Bladder microvascular endothelial cell (primary cell): ENCODE data around the gene CRYBG3. TPM values are rescaled to one million over a fixed set of nuclear protein-coding genes. Genes with fewer than 3 reads are reported as not detected.

ENCODE experiments used
- total RNA-seq: library from RNA; depleted of rRNA; stranded (reverse); fragments of >200 nt; gene quantifications from 2 replicates; pipeline ENCODE4 v1.2.3, GENCODE V29; 2014

CRYBG3 gene
- total RNA-seq, result 21.9 and 40.4 TPM in 2 replicates

DNA sequence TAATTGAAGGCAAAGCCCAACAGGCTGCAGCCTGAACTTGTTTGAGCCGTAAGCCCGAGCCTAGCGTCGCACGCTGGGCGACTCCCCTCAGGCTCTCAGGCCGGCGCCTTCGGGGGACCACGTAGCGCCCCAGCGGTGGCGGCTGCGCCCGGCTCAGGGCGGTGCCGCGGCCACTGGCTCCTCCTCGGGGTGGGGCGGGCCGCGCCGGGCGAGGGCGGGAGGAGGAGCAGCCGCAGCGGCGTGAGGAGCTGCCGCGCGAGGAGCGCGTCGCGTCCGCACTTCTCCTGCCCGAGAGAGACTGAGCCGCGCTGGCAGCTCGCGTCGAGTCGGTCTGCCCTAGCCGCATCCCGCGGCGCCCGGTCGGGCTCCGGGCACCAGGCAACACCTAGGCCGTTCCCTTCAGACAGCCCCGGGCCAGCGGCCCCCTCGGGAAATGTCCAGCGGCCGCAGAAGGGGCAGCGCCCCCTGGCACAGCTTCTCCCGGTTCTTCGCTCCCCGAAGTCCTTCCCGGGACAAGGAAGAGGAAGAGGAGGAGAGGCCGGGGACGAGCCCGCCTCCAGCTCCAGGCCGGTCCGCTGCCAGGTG, at the start of gene CRYBG3:
Gene CRYBG3 (plus strand): TSS at position 238 of the 585 bp plus-strand sequence. CDS start 196 bp downstream, at position 434.

DNA sequence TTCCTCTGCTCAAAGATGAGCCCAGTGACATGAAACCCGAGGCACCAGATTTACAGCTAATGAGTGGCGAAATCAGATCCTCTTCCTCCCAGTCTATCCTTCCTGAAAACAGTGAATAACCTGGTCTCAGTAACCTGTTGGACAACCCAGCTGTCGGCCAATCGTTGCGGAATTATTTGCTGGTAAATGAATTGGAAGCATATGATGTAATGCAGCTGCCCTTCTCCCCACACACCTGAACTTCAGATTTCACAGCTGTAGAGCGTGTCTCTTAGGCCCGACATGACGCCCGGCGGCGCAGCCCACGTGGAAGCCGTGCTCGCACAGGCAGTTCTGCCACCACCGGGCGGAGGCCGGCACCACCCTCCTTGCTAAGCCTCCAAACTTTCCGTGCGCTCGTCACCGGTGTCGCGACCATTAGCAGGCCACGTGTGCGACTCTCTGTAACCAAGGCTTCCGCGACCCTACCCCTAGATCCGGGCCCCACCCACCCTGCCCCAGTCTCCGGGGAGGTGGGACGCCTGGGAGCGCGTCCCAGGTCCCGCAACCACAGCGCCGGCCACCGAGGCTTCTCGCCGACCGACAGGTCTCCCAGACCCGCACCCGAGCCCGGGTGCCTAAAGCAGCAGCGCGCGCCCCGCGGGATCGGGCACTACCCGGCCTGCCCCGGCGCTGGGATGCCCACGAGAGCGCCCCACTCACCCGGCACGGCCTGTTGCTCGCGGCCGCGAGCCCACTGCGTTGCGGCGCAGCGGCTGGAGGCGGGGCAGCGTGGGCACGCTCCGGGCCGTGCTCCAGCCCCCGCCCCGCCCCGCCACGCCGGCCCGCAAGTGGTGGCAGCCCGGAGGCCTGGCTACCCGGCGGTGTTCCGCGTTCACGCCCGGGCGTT, 150.1 kb downstream of the CRYBG3 start, which contains the start of gene RIOX2:
Gene RIOX2 (minus strand): TSS at position 753 of the 889 bp plus-strand sequence. CDS start 4,838 bp downstream, outside the sequence.

Other genes with a start within 250 kb of the CRYBG3 start
- gene ARL6, start 57.3 kb upstream of the CRYBG3 start, total RNA-seq, result 4.7 and 5.0 TPM in 2 replicates
- gene RIOX2, start 150.4 kb downstream of the CRYBG3 start, total RNA-seq, result 17.6 and 44.7 TPM in 2 replicates
- gene GABRR3, start 213.3 kb downstream of the CRYBG3 start, total RNA-seq, result not detected in 2 replicates